GM19324 (cell line): Measurements from ENCODE around the gene HYI.
"Not testable (repeated sequence)": the region's sequence is repeated elsewhere in the genome, so short reads cannot be mapped to it uniquely, and the experiment has no call there.

ENCODE experiments used
- ATAC-seq: cut with Tn5 transposase; IDR thresholded peaks from one replicate; pipeline ENCODE4 v1.9.1; 2021; ENCODE audit warnings: mild to moderate bottlenecking, moderate library complexity; ENCODE audit not compliant: unreplicated experiment, low FRiP score

Gene HYI

DNA sequence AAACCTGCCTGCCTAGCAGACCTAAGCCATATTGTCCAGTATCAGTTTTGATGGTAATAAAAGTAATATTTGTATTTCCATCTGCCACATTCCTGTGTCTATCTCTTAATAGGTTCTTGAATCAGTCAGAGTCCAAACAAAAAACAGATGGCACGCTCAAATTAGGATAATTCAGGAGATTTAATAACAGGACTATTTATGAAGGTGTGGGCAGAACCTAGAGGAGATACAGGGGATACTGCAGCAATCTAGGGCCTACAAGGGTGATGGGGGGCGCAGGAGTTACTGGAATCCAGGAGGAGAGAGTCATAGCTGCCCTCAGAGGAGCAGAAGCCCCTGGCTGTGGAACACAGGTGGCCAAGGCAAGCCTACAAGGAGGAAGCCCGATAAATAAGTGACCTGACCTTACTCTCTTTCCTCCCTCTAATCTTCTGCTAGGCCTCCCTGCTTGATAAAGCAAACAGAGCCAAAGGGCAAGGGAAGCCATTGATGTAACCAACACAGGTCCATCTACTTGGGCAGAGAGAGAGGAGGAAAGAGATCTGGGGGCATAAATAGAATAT, 11.9 kb upstream of the HYI start:
- ATAC-seq, result no peak

DNA sequence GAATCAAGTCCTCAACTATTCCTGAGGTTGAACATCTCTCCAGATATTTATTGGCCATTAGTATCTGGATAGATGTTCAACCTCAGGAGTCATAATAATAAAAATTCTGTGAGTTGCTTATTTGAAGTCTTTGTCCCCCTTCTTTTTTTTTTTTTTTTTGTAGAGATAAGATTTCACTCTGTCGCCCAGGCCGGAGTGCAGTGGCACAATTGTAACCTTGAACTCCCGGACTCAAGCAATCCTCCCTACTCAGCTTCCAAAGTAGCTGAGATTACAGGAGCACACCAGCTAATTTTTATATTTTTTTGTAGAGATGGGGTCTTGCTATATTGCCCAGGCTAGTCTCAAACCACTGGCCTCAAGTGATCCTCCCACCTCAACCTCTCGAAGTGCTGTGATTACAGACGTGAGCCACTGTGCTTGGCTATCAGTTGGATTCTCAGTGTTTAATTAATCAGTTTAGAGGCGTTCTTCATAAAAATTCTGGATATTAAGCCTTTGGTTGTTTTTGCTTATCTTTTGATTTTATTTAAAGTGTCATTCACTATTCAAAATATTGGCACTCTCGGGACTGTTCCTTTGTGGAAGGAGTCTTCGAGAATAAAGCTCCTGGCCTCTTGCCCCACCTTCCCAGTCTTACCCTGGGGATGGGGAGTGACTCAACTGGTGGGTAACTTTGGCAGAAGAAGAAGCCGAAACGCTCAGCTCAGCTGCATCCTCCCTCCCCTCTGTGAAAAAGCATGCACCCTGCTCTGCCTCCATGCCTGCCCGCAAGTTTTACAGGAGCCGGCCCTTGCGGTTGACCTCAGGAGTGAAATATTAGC, 11.2 kb upstream of the HYI start:
- ATAC-seq, result no peak

DNA sequence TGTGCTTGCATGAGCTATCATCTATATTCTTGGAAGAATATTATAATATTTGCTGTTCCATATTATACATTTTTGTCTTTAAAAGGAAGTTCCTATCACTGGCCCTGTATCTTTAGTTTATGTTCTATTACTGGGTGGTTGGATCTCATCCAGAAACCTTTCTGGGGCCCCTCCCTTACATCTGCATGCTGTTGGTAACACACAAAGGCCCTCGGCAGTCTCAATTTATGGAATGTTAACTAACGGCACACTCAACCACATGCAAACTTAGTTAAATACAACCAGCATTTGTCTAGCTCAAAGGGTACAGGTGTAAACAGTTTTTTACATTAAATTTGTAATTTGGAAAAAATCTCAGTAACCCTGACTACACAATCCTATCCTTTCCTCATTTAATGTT, 9.7 kb upstream of the HYI start:
- ATAC-seq, result no peak

DNA sequence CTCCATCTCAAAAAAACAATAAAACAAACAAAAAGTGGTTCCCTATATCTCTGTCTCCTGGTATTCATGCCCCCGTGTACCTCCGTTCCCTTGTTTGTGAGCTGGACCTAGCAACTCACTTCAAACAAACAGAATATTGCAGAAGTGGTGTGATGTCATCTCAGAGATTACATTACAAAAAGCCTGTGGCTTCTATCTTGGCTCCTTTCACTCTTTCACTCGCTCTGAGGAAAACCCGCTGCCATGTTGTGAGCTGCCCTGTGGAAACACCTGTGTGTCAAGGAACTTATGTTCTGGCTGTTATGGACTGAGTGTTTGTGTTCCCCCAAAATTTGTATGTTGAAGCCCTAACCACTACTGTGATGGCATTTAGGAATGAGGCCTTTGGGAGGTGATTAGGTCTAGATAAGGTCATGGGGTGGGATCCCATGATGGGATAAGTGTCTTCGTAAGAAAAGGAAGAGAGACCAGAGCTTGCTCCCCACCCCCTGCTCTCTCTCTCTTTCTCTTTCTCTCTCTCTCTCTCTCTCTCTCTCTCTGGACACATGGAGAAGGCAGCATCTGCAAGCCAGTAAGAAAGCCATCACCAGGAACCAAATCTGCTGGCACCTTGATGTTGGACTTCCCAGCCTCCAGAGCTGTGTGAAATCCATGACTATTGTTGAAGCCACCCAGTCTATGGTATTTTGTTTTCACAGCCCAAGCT, 7.4 kb upstream of the HYI start:
- no peak for ATAC-seq

DNA sequence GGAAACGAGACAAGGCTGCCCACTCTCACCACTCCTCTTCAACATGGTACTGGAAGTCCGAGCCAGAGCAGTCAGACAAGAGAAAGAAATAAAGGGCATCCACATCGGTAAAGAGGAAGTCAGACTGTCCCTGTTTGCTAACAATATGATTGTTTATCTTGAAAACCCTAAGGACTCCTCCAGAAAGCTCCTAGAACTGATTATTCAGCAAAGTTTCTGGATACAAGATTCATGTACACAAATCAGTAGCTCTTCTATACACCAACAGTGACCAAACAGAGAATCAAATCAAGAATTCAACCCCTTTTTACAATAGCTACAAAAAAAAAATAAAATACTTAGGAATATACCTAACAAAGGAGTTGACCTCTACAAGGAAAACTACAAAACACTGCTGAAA, 4.6 kb upstream of the HYI start:
- ATAC-seq, result not testable (repeated sequence)

DNA sequence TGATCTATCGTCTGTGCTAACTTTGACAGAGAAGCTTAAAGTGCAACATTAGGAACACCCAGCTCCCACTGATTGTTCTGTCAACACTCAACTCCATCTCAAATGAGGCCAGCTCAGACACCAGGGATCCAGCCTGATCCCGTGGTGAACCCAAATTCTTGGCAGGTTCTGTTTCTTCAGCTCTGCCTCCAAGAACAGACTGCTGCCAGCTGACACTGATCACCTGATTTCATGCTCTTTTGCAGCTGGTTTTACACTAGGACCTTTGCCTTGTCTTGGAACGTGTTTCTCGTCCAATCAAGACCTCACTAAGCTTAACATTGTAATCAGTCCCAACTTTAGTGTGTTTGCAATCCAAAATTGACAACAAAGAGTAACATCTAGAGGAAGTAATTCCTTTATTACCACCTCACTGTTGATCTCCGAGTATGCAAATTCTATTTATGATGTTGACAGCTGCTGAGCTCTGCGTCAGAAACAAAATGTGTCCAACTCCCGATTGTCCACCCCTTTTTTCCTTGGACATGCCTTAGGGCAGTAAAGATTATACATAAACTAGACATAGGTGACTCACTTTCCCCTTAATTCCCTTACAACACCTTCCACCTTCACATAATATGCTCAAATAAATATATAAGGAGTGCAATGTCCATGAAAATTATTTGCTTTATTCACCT, 1.6 kb upstream of the HYI start:
- ATAC-seq, result no peak

DNA sequence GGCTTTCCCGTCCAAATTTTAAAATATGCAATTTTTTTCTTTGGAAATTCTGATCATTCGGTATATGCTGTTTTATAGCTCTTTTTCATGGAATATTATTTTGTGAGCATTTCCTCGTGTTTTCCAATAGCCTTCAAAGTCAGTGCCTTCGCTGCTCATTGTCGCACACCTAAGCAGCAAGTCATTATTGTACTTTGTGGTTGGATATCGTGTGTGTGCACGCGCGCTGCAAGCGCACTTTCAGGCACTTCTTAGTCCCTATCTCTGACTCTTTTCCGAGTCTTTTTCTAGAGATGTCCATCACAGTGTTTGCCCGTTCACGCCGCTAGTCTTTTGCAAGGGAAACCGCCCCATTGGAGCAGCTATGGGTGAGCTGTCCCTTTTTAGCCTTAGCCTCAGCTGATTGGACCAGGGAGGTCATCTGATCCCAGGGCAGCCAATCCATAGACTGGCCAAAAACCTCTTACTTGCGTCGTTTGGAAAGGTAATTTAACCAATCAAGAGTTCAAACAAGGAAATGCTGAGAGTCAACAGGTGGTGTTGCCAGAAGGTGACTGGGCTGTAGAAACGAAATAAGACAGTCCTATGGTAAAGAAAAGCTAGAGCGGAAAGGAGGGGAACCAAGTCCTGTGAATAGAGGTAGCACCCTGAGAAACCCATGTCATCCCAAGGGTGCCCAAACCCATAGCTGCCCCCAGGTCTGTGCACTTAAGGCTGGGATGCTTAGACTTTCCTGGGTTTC, 710 bp upstream of the HYI start:
- peak; percentile 63 for ATAC-seq

DNA sequence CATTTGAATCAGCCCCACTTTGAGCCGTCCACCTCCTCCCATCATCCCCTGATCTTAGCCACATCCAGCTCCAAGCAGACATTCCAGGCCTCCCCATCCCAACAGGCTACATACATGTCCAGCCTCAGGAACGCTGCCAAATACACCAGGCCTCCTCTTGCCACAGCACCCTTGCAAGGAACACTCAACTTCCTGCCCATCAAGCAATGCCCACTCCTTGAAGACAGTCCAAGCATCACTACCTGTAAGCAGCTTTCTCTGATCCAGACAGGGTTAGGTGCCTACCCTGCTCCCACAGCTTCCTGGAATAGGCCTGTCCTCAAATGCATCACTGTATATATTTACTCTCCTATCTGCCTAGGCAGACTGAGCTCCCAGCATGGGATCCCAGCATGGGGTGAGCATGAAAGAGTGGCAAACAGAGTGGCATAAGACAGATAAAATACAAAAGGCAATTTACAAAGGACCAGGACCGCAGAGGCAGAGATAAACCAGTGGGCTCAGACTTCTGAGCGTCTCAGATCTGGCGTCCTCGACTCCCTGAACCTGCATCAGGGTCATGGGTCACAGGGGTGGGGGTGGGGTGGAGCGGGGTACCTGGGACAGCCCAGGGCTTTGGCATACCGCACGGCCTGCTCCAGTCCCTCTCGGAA, 816 bp downstream of the HYI start:
- no peak for ATAC-seq

DNA sequence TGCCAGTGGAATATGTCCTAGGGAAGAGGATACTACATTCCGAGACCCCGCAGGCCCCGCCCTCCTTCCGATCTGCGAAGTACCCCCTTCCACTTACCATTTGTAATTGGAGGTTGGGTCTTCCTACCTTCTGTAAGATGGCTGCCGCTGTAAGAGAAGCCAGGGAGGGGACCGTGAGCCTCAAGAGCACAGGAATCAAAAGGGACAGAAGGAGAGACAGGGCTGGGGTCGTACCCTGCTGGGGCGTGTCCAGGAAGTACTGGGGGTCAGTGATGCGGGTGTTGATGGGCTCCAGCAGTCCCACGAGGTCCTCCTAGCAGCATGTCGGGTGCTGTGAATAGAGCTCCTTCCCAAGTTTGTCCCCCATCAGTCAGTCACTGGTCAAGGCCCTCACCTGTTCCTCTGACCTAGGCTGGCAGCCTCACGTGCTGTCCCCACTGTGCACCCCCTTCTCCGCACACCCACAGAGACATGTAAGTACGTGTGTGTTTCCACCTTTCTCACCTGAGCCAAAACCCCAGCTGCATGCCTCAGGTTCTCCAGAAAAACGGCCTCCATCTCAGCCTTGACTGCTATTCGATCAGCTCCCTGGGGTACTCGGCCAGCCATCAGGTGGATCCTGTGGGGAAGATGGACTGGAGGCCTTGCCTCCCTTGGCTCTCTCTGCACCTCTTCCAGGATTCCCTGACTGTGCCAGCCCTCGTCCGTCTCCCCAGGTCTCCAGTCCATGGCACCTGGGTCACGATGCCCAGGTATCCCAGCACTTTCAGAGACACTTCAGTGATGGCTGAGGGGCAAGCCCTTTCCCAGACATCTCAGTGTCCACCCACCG, 1.8 kb downstream of the HYI start:
- ATAC-seq, result no peak

DNA sequence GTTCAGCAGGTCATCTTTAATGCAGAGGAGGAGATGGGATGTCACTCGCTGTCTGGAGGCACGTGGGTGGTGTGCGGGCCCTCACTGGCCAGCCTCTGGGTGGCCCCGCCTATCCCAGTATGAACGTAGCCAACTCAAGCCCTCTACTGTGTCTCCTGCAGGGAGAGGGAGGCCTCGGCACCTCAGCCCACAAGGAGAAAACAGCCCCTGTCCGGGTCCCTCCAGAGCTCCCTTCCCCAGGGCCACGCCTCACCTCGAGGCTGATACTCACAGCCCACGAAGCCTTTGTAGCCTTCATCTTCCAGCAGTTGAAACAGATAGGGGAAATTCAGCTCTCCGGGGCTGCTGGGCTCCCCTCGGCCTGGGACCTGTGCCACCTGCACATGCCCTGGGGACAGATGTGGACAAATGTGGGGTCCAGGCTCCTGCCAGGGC, 2.6 kb downstream of the HYI start:
- no peak for ATAC-seq

DNA sequence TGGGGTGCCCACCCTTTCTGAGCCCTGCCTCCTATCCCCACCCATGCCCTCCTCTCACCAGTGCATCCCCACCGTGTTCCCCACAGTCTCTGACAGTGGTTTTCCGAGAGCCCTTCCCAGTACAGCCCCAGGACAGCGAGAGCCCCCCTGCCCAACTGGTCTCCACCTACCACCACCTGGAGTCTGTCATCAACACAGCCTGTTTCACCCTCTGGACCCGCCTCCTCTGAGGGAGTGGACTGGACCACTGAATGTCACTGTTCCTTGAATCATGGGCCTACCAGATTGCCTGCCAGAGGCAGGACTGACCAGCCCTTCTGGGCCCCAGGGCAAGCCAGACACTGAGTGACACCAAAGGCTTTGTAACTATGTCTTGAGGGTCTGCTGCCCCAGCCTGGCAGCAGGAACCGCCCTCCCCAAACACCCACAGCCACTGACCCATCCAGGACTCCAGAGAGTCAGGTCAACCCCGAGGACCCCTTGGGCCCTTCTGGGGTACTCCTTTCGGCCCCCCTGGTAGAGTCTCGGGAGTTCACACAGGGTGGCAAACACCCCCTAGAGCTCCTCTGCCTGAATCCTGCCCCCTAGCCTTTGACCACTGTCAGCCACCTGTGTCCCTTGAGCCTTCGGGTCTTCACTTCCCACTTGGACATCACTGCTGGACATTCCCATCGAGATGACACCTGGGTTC, 3.3 kb downstream of the HYI start:
- no peak for ATAC-seq

DNA sequence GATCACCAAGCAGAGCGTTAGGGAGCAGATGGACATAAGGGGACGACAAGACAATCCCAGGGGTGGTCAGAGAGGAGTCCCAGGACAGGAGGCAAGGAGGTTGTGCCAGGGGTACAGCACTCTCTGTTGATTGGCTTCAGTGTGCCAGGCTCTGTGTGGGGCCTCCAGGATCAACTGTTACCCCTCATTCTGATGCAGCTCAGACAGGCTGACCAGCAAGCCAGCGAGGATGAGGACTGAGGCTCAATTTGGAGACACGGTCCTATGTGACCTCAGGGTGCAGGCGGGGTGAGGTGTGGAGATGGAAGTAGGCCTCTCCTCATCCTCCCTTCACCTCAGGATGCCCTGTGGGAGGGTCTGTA, 4.0 kb downstream of the HYI start:
- ATAC-seq, result no peak

DNA sequence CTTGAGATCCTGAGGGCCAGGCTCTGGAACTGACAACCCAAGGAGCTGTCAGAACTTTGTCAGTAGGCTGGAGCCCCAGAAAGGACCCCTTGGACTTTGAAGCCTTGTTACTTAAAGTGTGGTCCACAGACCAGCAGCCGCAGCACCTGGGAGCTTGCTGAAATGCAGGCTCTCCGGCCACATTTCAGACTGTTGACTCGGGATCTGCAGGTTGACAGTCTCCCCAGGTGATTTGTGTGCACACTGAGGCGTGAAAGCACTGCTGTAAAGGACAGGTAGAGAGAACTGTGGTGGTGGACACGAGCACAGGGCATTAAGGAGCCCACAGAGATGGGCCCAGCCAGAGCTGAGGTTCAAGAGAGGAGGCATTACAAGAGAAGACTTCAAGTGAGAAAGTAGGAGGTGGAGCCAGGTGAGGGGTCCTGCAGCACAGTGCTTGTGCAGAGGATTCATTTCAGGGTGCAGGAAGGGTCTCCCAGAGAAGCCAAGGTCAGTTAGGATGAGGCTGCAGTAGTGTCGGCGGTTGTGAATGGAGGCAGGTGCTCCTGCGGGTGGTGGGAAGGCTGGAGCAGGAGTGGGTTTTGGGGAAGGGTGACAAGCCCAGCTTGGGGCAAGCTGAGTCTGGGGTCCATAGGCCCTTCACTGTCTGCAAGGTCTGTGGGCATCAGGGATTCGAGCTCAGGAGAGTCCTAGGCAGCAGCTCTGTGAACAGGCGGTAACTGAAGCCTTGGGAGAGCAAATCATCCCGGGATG, 4.6 kb downstream of the HYI start:
- no peak for ATAC-seq

DNA sequence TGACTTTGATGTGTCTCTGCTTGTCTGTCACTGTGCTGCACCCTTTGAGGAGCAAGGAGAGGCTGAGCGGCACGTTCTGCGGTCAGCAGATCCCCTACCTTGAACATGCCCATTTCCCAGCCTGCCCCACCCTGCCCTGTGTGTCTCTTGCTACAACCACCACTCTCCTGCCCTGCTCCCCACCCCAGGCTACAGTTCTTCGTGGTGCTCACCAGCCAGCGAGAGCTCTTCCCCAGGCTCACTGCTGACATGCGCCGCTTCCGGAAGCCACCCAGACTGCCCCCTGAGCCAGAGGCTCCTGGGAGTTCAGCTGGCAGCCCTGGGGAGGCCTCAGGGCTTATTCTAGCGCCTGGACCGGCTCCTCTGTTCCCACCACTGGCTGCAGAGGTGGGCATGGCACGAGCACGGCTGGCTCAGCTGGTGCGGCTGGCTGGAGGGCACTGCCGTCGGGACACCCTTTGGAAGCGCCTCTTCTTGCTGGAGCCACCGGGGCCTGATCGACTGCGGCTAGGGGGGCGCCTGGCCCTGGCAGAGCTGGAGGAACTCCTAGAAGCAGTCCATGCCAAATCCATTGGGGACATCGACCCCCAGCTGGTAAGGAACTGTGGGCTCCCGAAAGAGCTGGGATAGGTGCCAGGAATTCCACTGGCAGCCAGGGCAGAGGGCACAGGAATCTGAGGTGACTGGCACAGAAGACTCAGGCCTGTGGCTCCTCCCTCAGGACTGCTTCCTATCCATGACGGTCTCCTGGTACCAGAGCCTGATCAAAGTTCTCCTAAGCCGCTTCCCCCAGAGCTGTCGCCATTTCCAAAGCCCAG, 5.6 kb downstream of the HYI start:
- no peak for ATAC-seq

DNA sequence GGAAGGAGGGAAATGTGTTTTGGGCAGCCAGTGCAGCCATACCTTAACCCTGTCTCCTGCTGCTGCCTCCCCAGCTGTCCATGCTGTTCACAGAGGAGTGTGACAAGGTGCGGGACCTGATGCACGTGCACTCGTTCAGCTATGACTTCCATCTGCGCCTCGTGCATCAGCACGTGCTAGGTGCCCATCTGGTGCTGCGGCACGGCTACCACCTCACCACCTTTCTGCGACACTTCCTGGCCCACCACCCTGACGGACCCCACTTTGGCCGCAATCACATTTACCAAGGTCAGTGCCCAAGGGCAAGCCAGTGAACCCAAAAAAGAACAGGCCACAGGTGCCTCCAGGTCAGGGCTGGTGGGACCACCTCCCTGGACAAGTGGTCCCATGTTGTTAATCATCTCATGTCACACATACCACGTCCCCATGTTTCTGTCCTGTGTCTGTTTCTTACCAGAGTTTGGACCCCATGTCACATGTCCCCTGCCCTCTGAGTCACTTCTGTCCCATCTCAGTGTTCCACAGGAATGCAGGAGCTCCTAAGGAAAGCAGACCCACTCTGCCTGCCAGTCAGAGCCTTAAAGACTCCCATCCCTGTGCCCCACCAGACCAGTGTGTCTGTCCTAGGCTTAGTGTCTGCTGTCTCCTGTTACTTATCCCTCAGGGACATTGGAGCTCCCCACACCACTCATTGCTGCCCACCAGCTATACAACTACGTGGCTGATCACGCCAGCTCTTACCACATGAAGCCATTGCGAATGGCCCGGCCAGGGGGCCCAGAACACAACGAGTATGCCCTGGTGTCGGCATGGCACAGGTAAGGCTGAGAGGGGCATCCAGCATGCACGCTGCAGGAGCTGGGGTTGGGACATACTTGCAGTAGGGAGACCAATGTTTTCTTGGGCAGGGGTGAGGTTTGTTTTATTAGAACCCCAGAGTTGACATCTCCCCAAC, 6.6 kb downstream of the HYI start:
- no peak for ATAC-seq

DNA sequence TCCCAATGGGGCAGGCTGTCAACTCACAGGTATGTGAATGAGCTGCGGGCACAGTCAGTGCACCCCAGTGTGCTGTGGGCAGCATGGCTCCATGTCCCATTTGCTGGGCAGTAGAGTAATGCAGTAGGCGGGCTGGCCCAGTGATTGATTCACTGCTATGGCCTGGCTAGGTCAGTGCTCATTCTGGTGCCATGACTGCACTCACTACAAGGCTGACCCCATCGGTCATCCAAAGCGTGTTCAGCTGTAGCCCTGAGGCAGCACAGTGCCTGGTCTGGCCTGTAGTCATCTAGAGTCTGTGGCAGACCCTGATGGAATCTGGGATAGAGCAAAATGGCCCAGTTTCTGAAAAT, 7.4 kb downstream of the HYI start:
- no peak for ATAC-seq
